HEK293 (cell line): ENCODE measurements around the gene DHRS7C.

Experiments
- CTCF ChIA-PET: fragments of 350-600 bp; formaldehyde crosslinking; extraction: SDS; loops from one replicate; lab custom pipeline; 2021; ENCODE audit warnings: antibody characterized with exemption; lab: Yijun Ruan, JAX
- POLR2A ChIA-PET: fragments of 300-600 bp; formaldehyde crosslinking; extraction: SDS; loops from one replicate; lab custom pipeline; 2020; ENCODE audit warnings: antibody characterized with exemption, inconsistent platforms; lab: Yijun Ruan, JAX
- H3K27ac ChIP-seq: fragments of 200-500 bp; sonication (Bioruptor generic); 2 replicates; pipeline ENCODE4 v1.5.1; 2014; ENCODE audit warnings: low read depth, low read length, control low read depth, inconsistent platforms; ENCODE audit errors: extremely low read depth
- H3K36me3 ChIP-seq, 2 experiments: fragments of 200-500 bp in 1 of 2; sonication (Bioruptor generic) in 1 of 2; 1 replicate in 1 of 2; 2 replicates in 1 of 2; pipeline ENCODE4 v1.5.1; 2014 to 2017; ENCODE audit warnings: inconsistent platforms in 2 of 2, low read length in 2 of 2; ENCODE audit not compliant: control insufficient read depth in 2 of 2, insufficient read depth in 1 of 2
- H3K4me1 ChIP-seq: fragments of 200-500 bp; sonication (Bioruptor generic); 2 replicates; pipeline ENCODE4 v1.5.1; 2014; ENCODE audit warnings: mild to moderate bottlenecking, low read length, inconsistent platforms; ENCODE audit not compliant: control insufficient read depth, insufficient read depth
- H3K4me3 ChIP-seq: 2 replicates; pipeline ENCODE4 v1.5.1; 2011; ENCODE audit warnings: low read depth, mild to moderate bottlenecking, control low read depth, low read length, moderate library complexity
- H3K9me3 ChIP-seq: fragments of 200-500 bp; sonication (Bioruptor generic); 2 replicates; pipeline ENCODE4 v1.5.1; 2014; ENCODE audit warnings: low read depth, low read length, inconsistent platforms; ENCODE audit not compliant: control insufficient read depth, insufficient read depth
- GFI1B ChIP-seq: fragments of 450-650 bp; formaldehyde crosslinking; IDR thresholded peaks from 2 replicates; pipeline ENCODE4 v1.5.1; 2016; ENCODE audit warnings: missing biosample characterization, missing genetic modification characterization
- HOXC10 ChIP-seq: sonication (generic); formaldehyde crosslinking; IDR thresholded peaks from 2 replicates; pipeline ENCODE4 v1.8.1; 2023; ENCODE audit warnings: mild to moderate bottlenecking, missing genetic modification reagents
- SCRT1 ChIP-seq: fragments of 450-650 bp; formaldehyde crosslinking; IDR thresholded peaks from 2 replicates; pipeline ENCODE4 v1.5.1; 2016; ENCODE audit warnings: missing biosample characterization, missing genetic modification characterization, borderline replicate concordance
- ZBTB1 ChIP-seq: fragments of 450-650 bp; formaldehyde crosslinking; IDR thresholded peaks from 2 replicates; pipeline ENCODE4 v1.5.1; 2016; ENCODE audit warnings: missing biosample characterization, missing genetic modification characterization
- ZBTB49 ChIP-seq: fragments of 450-650 bp; formaldehyde crosslinking; IDR thresholded peaks from 2 replicates; pipeline ENCODE4 v1.5.1; 2016; ENCODE audit warnings: missing biosample characterization, missing genetic modification characterization, low read depth
- ZBTB6 ChIP-seq: fragments of 450-650 bp; formaldehyde crosslinking; IDR thresholded peaks from 2 replicates; pipeline ENCODE4 v1.5.1; 2017; ENCODE audit warnings: missing biosample characterization, missing genetic modification characterization
- ZEB2 ChIP-seq: fragments of 450-650 bp; formaldehyde crosslinking; IDR thresholded peaks from 2 replicates; pipeline ENCODE4 v1.5.1; 2016; ENCODE audit warnings: missing biosample characterization, missing genetic modification characterization
- ZNF140 ChIP-seq: fragments of 450-650 bp; formaldehyde crosslinking; IDR thresholded peaks from 2 replicates; pipeline ENCODE4 v1.5.1; 2016; ENCODE audit warnings: missing biosample characterization, missing genetic modification characterization
- ZNF146 ChIP-seq: fragments of 450-650 bp; formaldehyde crosslinking; IDR thresholded peaks from 2 replicates; pipeline ENCODE4 v1.5.1; 2016; ENCODE audit warnings: missing biosample characterization, missing genetic modification characterization
- ZNF169 ChIP-seq: fragments of 450-650 bp; formaldehyde crosslinking; IDR thresholded peaks from 2 replicates; pipeline ENCODE4 v1.5.1; 2016; ENCODE audit warnings: missing biosample characterization, missing genetic modification characterization
- ZNF354C ChIP-seq: fragments of 450-650 bp; formaldehyde crosslinking; IDR thresholded peaks from 2 replicates; pipeline ENCODE4 v1.5.1; 2016; ENCODE audit warnings: missing biosample characterization, missing genetic modification characterization, low read depth, borderline replicate concordance
- ZNF433 ChIP-seq: fragments of 450-650 bp; formaldehyde crosslinking; IDR thresholded peaks from 2 replicates; pipeline ENCODE4 v1.5.1; 2016; ENCODE audit warnings: missing biosample characterization, missing genetic modification characterization, low read depth
- ZNF571 ChIP-seq: fragments of 450-650 bp; formaldehyde crosslinking; IDR thresholded peaks from 2 replicates; pipeline ENCODE4 v1.5.0; 2017; ENCODE audit warnings: missing biosample characterization, missing genetic modification characterization
- ZNF658 ChIP-seq: fragments of 450-650 bp; formaldehyde crosslinking; IDR thresholded peaks from 2 replicates; pipeline ENCODE4; 2016; ENCODE audit warnings: missing biosample characterization, missing genetic modification characterization
- ZNF660 ChIP-seq: fragments of 450-650 bp; IDR thresholded peaks from 2 replicates; pipeline ENCODE4 v1.5.1; 2018; ENCODE audit warnings: missing biosample characterization, mild to moderate bottlenecking, missing genetic modification characterization
- ZNF670 ChIP-seq: fragments of 450-650 bp; formaldehyde crosslinking; IDR thresholded peaks from 2 replicates; pipeline ENCODE4 v1.5.1; 2016; ENCODE audit warnings: missing biosample characterization, missing genetic modification characterization, low read depth
- ZNF768 ChIP-seq: fragments of 450-650 bp; formaldehyde crosslinking; IDR thresholded peaks from 2 replicates; pipeline ENCODE4 v1.5.1; 2018; ENCODE audit warnings: missing biosample characterization, mild to moderate bottlenecking, missing genetic modification characterization
- ZNF777 ChIP-seq: fragments of 450-650 bp; formaldehyde crosslinking; IDR thresholded peaks from 2 replicates; pipeline ENCODE4 v1.5.1; 2017; ENCODE audit warnings: missing biosample characterization, missing genetic modification characterization, borderline replicate concordance
- ZSCAN4 ChIP-seq: fragments of 450-650 bp; formaldehyde crosslinking; IDR thresholded peaks from 2 replicates; pipeline ENCODE4 v1.5.1; 2017; ENCODE audit warnings: missing biosample characterization, missing genetic modification characterization
- TF ChIP-seq, protein P1 (sequence below): fragments of 450-650 bp; formaldehyde crosslinking; IDR thresholded peaks from 2 replicates; pipeline ENCODE4 v1.5.1; 2016; ENCODE audit warnings: missing biosample characterization, missing genetic modification characterization
- TF ChIP-seq, protein P2 (sequence below): IDR thresholded peaks from 2 replicates; pipeline ENCODE4 v1.6.1; 2011; ENCODE audit warnings: mild to moderate bottlenecking, low read depth, low read length, borderline replicate concordance

The DHRS7C gene

GRCh38 chr17:9829343-9829742, 38.0 kb upstream of the DHRS7C start:
- Histone ChIP-seq H3K4me1 (no peaks in the 10 kb centered on the region), H3K36me3 (no peaks in the 10 kb centered on the region), H3K9me3 (no peaks in the 10 kb centered on the region), H3K4me3 (no peak overlapping the region), H3K27ac (no peak overlapping the region)
- ChIA-PET POLR2A (interaction anchor here (1.4 kb wide), 1 partner anchor 27 kb away, joined by 3 read pairs; no protein-coding TSS in a partner anchor), CTCF (interaction anchor here (0.9 to 1.1 kb wide), 2 partner anchors 9 to 251 kb away, joined by 4 read pairs; no protein-coding TSS in a partner anchor)
- no peak for TF ChIP-seq ZNF433 (tag by site-specific recombination)
- no peak for TF ChIP-seq ZBTB6
- TF ChIP-seq ZNF169 (tag by site-specific recombination), result no peak
- no peak for TF ChIP-seq SCRT1
- TF ChIP-seq, protein P1, sequence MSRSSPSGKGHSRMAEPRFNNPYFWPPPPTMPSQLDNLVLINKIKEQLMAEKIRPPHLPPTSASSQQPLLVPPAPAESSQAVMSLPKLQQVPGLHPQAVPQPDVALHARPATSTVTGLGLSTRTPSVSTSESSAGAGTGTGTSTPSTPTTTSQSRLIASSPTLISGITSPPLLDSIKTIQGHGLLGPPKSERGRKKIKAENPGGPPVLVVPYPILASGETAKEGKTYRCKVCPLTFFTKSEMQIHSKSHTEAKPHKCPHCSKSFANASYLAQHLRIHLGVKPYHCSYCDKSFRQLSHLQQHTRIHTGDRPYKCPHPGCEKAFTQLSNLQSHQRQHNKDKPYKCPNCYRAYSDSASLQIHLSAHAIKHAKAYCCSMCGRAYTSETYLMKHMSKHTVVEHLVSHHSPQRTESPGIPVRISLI (tag by site-specific recombination), result no peak
- no peak for TF ChIP-seq ZNF354C (tag by site-specific recombination)
- no peak for TF ChIP-seq GFI1B (tag by site-specific recombination)
- no peak for TF ChIP-seq ZNF777 (tag by site-specific recombination)
- no peak for TF ChIP-seq ZBTB1
- TF ChIP-seq HOXC10 (CRISPR knock-in tag), result no peak
- no peak for TF ChIP-seq ZNF660 (tag by site-specific recombination)
- no peak for TF ChIP-seq ZNF670 (tag by site-specific recombination)
- no peak for TF ChIP-seq ZEB2 (tag by site-specific recombination)
- TF ChIP-seq, protein P2, sequence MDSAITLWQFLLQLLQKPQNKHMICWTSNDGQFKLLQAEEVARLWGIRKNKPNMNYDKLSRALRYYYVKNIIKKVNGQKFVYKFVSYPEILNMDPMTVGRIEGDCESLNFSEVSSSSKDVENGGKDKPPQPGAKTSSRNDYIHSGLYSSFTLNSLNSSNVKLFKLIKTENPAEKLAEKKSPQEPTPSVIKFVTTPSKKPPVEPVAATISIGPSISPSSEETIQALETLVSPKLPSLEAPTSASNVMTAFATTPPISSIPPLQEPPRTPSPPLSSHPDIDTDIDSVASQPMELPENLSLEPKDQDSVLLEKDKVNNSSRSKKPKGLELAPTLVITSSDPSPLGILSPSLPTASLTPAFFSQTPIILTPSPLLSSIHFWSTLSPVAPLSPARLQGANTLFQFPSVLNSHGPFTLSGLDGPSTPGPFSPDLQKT, result no peak
- TF ChIP-seq ZNF140 (tag by site-specific recombination), result no peak
- no peak for TF ChIP-seq ZNF571
- no peak for TF ChIP-seq ZNF768 (tag by site-specific recombination)
- TF ChIP-seq ZBTB49, result no peak
- no peak for TF ChIP-seq ZNF658 (tag by site-specific recombination)

DNA sequence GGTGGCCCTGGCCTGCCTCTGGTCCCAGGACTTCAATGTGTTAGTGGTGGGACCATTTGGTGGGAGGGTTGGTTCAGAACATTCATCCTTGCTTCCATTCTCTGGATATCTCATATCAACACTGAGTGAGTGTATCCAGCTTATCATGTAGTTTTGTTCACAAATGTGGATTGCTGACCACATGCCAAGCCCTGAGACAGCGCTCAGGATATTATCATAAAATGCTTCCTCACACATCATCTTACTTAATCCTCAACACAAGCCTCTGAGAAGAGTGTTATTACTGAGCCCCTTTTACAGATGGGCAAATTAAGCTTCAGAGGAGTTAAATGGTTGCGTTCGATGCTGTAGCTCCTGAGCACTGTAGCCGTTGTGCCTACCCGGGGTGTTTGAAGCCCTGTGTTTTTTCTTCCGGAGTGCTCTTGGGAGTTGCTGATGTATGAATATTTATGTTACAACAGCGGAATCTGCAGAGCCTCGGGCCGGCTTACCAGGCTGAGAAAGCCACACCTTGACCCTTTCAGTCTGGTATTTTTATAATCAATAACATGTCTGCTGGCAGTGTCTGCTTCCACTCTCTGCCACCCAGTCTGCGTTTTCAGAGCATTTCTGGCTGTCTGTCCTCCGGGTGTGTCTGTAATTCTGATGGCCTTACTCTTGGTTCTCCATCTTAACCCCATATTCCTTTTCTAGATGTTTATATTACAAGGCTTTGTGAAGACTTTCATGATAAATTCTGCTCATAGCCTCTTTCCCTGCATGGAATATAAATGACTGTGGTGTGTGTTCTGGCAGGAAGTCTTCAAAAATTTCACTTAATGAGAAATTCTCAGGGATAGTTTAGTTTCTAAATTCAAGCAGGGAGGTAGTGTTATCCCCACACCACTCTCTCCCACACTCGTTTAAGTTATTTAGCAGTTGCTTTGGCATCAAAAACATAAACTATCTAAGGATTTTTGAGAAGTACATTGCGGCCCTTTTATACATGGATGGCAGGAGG, 37.2 kb upstream of the DHRS7C start:
- ChIA-PET POLR2A (interaction anchor here (2.1 kb wide), 1 partner anchor 10 kb away, joined by 7 read pairs; no protein-coding TSS in a partner anchor), CTCF (interaction anchor here (0.9 to 1.1 kb wide), 3 partner anchors 10 to 250 kb away, joined by 3 to 4 read pairs (median 4); partner anchors contain the start of gene RCVRN)
- no peak overlapping the region for H3K27ac ChIP-seq
- no peaks in the 10 kb centered on the region for H3K4me1 ChIP-seq
- TF ChIP-seq ZNF146, result no peak
- no peak for TF ChIP-seq ZSCAN4 (tag by site-specific recombination)
- H3K4me3 ChIP-seq, result no peak overlapping the region
- H3K36me3 ChIP-seq, result no peaks in the 10 kb centered on the region
- no peaks in the 10 kb centered on the region for H3K9me3 ChIP-seq
